Ascending aorta (tissue), 2 donors: ENCODE results near the gene HIVEP3. TPM values are rescaled to one million over a fixed set of nuclear protein-coding genes. Genes with fewer than 3 reads are reported as not detected.

ENCODE experiments used
- DNase-seq, 2 donors: peaks; one replicate each; pipeline ENCODE4 v3.0.0-alpha.2; 2019; ENCODE audit warnings: low spot score in 2 of 2
- H3K27ac ChIP-seq, 2 donors: fragments of 200-600 bp; sonication (generic); one replicate each; pipeline ENCODE4 v1.5.1; 2016 to 2017; ENCODE audit warnings: mild to moderate bottlenecking in 1 of 2
- H3K27me3 ChIP-seq: fragments of 200-600 bp; sonication (generic); one replicate; pipeline ENCODE4 v1.5.1; 2017
- H3K36me3 ChIP-seq, 2 donors: fragments of 200-600 bp; sonication (generic); one replicate each; pipeline ENCODE4 v1.5.1; 2016
- H3K4me1 ChIP-seq, 2 donors: fragments of 200-600 bp; sonication (generic); one replicate each; pipeline ENCODE4 v1.5.1; 2016 to 2017; ENCODE audit warnings: mild to moderate bottlenecking in 1 of 2
- H3K4me3 ChIP-seq, 2 donors: fragments of 200-600 bp; sonication (generic); one replicate each; pipeline ENCODE4 v1.5.1; 2016 to 2017; ENCODE audit warnings: mild to moderate bottlenecking in 1 of 2
- H3K9me3 ChIP-seq, 2 donors: fragments of 200-600 bp; sonication (generic); one replicate each; pipeline ENCODE4 v1.5.1; 2016
- intact Hi-C: fragments of 100-400 bp; cut with DNase I; formaldehyde crosslinking; loops from one replicate; pipeline ENCODE4 v1.15.1; 2023
- total RNA-seq: library from RNA; depleted of rRNA; stranded (reverse); fragments of >200 nt; gene quantifications from one replicate; pipeline ENCODE4 v1.1.0, GENCODE V29; 2016
- TF ChIP-seq, protein P1 (sequence below), 3 experiments: fragments of 200-600 bp in 2 of 3; fragments of 450-650 bp in 1 of 3; sonication (generic) in 2 of 3; IDR thresholded peaks; one replicate each; pipeline ENCODE4 v1.5.1; 2016 to 2019; ENCODE audit warnings: antibody characterized with exemption in 3 of 3, mild to moderate bottlenecking in 1 of 3, moderate library complexity in 1 of 3

HIVEP3 gene
- total RNA-seq, 1 donor from 2014 or later = 0.32 TPM

DNA sequence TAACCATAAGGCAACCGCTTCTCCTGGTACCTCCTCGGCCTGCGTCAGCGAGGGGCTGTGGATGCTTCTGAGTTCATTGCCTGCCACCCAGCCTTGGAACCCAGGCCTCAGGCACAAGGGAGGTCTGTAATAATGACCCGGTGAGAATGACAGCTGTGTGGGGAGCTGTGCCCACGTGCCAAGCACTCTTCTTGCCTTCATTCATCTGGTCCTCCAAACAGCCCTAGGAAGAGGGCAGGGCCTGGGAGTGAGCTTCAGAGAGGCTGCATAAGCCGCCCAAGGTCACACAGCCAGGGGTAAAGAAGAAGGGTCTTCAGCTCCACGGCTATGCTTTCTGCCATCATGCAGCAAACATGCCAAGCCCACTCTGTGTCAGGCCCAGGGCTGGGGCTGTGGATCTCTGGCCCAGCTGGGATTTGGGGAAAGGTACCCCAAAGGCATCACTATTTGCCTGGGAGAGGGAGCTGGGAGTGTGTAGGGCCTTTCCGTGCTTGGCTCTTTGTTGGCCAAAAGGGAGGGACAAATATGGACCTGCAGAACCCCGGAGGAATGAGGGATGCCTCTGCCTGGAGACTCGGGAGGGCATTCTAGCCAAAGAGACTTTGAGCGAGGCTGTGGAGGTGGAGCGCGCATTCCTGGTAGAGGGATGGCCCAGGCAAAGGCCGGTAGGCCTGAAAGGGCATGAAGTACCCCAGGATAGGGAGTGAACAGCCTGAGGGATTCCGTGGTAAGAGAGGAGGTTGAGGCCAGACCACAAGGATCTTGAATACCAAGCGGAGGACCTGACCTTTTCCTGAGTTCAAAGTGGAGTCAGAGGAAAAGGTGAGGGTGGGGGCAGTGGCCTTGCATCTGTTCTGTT is 424.1 kb downstream of the HIVEP3 start:
- Histone ChIP-seq H3K27ac (peak overlapping the region; percentile 93 to 97), H3K4me1 (peaks cover 21 to 54% of the 10 kb centered on the region in 2 donors), H3K9me3 (no peaks in the 10 kb centered on the region), H3K27me3 (no peaks in the 10 kb centered on the region), H3K36me3 (no peaks in the 10 kb centered on the region), H3K4me3 (no peak overlapping the region)
- DNase-seq = no peak
- intact Hi-C loops = loop anchor here (5.0 to 10.0 kb wide), 6 partner anchors 77 to 1460 kb away; partner anchors contain the start of genes FOXO6, NFYC and SLC2A1
- TF ChIP-seq, protein P1, sequence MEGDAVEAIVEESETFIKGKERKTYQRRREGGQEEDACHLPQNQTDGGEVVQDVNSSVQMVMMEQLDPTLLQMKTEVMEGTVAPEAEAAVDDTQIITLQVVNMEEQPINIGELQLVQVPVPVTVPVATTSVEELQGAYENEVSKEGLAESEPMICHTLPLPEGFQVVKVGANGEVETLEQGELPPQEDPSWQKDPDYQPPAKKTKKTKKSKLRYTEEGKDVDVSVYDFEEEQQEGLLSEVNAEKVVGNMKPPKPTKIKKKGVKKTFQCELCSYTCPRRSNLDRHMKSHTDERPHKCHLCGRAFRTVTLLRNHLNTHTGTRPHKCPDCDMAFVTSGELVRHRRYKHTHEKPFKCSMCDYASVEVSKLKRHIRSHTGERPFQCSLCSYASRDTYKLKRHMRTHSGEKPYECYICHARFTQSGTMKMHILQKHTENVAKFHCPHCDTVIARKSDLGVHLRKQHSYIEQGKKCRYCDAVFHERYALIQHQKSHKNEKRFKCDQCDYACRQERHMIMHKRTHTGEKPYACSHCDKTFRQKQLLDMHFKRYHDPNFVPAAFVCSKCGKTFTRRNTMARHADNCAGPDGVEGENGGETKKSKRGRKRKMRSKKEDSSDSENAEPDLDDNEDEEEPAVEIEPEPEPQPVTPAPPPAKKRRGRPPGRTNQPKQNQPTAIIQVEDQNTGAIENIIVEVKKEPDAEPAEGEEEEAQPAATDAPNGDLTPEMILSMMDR (IDR thresholded peaks at IDR 0.05) = no peak

DNA sequence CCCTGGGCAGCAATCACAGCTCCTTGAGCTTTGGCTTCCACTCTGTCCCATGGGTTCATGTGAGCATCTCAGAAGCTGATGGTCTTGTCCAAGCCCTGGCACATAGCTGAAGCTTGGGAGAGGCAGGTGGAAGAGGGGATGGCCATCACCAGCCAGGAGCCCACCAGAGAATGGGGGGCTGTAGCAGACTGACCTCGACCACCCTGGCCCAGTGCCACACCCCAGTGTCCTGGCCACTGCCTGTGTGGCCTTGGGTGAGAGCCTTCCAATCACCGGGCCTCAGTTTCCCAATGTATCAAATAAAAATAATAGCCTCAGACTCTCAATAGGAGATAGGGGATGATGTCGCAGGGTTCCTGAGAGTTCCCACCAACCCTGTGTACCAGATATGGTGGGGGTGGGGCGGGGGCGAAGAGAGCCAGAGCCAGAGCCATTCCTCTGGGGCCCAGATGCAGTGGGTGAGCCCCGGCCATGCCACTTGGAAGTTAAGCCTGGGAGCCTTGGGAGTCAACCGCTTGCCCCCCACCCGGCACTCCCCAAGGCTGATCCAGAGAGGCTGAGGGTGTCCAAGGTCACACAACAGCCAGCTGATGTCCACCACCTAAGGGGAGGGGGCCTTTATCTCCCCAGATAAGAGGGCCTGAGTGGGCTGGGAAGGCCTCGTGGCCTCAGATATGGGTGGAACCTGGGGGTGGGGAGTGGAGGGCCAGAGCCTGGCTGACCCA is 424.9 kb downstream of the HIVEP3 start:
- Histone ChIP-seq H3K4me3 (no peak overlapping the region), H3K27ac (peak overlapping the region; percentile 57 to 97), H3K4me1 (peaks cover 16 to 47% of the 10 kb centered on the region in 2 donors), H3K27me3 (no peaks in the 10 kb centered on the region), H3K36me3 (no peaks in the 10 kb centered on the region), H3K9me3 (no peaks in the 10 kb centered on the region)
- TF ChIP-seq, protein P1 (IDR thresholded peaks at IDR 0.05) = no peak
- intact Hi-C loops = loop anchor here (10.0 kb wide), 3 partner anchors 699 to 1461 kb away; partner anchors contain the start of genes NFYC and SLC2A1
- DNase-seq = no peak

DNA sequence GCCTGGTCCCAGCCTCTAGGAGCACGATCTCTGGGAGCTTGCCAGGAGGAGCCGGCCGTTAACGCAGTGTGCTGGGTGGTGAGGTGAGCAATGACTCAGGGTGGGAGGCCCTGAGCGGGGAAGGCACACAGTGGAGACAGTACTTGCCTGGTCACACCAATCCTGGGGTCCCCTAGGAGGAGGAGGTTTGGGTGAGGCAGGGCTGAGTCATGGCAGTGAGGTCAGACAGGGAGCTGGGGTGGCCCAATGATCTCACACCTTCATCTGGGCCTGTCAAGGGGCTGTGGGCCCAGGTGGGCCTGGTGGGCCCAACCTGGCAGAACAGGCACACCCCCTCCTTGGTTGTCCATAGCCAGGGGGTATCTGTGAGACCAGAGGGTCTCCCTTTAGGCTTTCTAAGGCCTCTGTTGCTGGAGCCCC is 425.6 kb downstream of the HIVEP3 start:
- Histone ChIP-seq H3K9me3 (no peaks in the 10 kb centered on the region), H3K27ac (peak overlapping the region; percentile 57 to 97), H3K27me3 (no peaks in the 10 kb centered on the region), H3K4me1 (peaks cover 16 to 42% of the 10 kb centered on the region in 2 donors), H3K36me3 (no peaks in the 10 kb centered on the region), H3K4me3 (no peak overlapping the region)
- DNase-seq = peak in 1 of 2 donors; percentile 76
- intact Hi-C loops = loop anchor here (10.0 kb wide), 3 partner anchors 698 to 1462 kb away; partner anchors contain the start of genes NFYC and SLC2A1
- TF ChIP-seq, protein P1 (IDR thresholded peaks at IDR 0.05) = no peak

DNA sequence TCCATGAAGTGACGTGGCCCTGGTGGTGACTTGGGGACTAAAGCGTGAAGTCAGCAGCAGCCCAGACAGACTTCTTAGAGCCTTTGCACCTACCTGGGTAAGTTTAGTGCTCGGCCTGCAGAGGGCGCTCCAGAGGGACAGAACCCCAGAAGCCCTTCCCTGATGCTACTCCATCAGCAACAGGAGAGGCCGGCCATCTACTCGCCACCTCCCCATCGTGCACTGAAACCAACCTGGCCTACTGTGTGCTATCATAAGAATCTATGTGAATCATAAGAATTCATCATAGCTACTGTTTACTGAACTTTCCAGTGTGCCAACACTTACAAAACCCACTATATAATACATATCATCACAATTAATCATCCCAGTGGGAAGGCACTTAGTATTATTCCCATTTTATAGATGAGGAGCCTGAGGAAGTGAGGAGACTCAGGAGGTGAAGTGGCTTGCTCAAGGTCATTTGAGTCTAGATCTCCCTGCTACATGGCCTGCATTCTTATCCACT is 426.3 kb downstream of the HIVEP3 start:
- TF ChIP-seq, protein P1 (IDR thresholded peaks at IDR 0.05) = peak; percentile 8 to 39 (median 31)
- no peak for DNase-seq
- peak overlapping the region; percentile 67 to 97 for H3K27ac ChIP-seq
- no peak overlapping the region for H3K4me3 ChIP-seq
- H3K9me3 ChIP-seq = no peaks in the 10 kb centered on the region
- H3K4me1 ChIP-seq = peaks cover 16 to 41% of the 10 kb centered on the region in 2 donors
- H3K27me3 ChIP-seq = no peaks in the 10 kb centered on the region
- H3K36me3 ChIP-seq = no peaks in the 10 kb centered on the region
- intact Hi-C loops = loop anchor here (10.0 kb wide), 3 partner anchors 698 to 1462 kb away; partner anchors contain the start of genes NFYC and SLC2A1

DNA sequence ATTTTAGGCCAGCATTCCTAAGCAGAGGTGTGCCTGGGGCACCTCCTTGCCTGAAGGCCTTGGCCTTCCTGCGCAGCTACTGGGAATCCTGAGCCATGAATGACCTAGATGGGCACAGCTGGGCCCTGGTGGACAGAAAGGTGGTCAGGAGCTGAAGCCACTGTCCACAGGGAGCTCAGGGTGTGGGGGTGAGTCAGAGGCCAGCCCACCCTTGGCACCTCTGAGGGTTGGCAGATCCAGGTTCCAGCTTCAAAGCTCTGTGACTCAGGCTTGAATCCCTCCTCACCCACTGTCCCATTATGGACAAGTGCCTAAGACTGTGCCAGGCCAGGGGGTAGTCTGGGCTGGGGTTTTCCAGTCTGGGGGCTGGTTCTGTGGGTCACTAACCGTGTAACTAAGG is 427.8 kb downstream of the HIVEP3 start:
- TF ChIP-seq, protein P1 (IDR thresholded peaks at IDR 0.05) = no peak
- Histone ChIP-seq H3K4me3 (no peak overlapping the region), H3K27ac (no peak overlapping the region), H3K27me3 (no peaks in the 10 kb centered on the region), H3K36me3 (no peaks in the 10 kb centered on the region), H3K4me1 (peaks cover 6 to 30% of the 10 kb centered on the region in 2 donors), H3K9me3 (no peaks in the 10 kb centered on the region)
- DNase-seq = no peak
- intact Hi-C loops = loop anchor here (10.0 kb wide), 3 partner anchors 696 to 1464 kb away; partner anchors contain the start of genes NFYC and SLC2A1
